AG04450 (cell line): Measurements from ENCODE around the gene SGMS1. TPM values are rescaled to one million over a fixed set of nuclear protein-coding genes. Genes with fewer than 3 reads are reported as not detected.
A peak's percentile ranks its signal among the peaks of the same experiment; 100 is the strongest.
"Not testable (repeated sequence)": the region's sequence is repeated elsewhere in the genome, so short reads cannot be mapped to it uniquely, and the experiment has no call there.

Experiments
- CTCF ChIA-PET: fragments of 300-600, 350-600 bp; formaldehyde crosslinking; extraction: SDS; loops from one replicate; lab custom pipeline; 2022; ENCODE audit warnings: antibody characterized with exemption, inconsistent platforms; lab: Charles Lee
- POLR2A ChIA-PET: fragments of 350-600 bp; formaldehyde crosslinking; extraction: SDS; loops from one replicate; lab custom pipeline; 2021; ENCODE audit warnings: antibody characterized with exemption, inconsistent platforms; lab: Yijun Ruan, JAX
- DNase-seq: peaks from one replicate; pipeline ENCODE4 v3.0.0-alpha.2; 2011; ENCODE audit warnings: low read depth, low spot score
- H3K27ac ChIP-seq: one replicate; pipeline ENCODE4 v1.5.1; 2012; ENCODE audit warnings: low read depth, low read length, control low read depth
- H3K27me3 ChIP-seq: one replicate; pipeline ENCODE4 v1.6.0; 2012; ENCODE audit warnings: low read length; ENCODE audit not compliant: control insufficient read depth, insufficient read depth
- H3K4me3 ChIP-seq: 2 replicates; pipeline ENCODE4 v1.5.1; 2011; ENCODE audit warnings: mild to moderate bottlenecking, low read depth, low read length, control low read depth
- H3K9me3 ChIP-seq: 2 replicates; pipeline ENCODE4 v1.5.1; 2012; ENCODE audit warnings: low read length; ENCODE audit not compliant: control insufficient read depth, insufficient read depth
- CTCF ChIP-seq: IDR thresholded peaks from 2 replicates; pipeline ENCODE4 v1.5.1; 2011; ENCODE audit warnings: low read depth, low read length, control low read depth, inconsistent platforms
- polyA plus RNA-seq: library from polyadenylated mRNA; depleted of rRNA; stranded (reverse); fragments of >200 nt; gene quantifications from 2 replicates; pipeline ENCODE4 v1.2.3, GENCODE V29; 2011

SGMS1 gene
- polyA plus RNA-seq, 1 experiment: 17.7 TPM

DNA sequence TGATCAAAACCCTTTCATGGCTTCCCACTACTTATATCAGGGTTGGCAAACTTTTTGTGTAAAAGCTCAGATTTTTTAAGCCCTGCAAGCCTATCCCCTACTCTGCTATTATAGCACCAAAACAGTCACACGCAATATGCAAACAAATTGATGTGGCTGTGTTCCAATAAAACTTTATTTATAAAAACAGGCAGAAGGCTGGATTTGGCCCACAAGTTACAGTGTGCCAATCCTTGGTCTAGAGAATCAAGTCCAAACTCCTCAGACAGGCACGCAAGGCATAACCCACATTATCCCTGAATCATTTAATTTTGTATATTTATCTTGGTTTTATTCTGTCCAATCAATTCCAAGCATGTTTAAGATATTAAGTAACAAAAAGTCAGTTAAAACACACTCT lies 71.9 kb downstream of the SGMS1 start:
- DNase-seq: no peak
- ChIA-PET CTCF (interaction anchor here (1.2 kb wide), 1 partner anchor 16 kb away, joined by 3 read pairs; no protein-coding TSS in a partner anchor), POLR2A (interaction anchor here (0.7 to 2.0 kb wide), 6 partner anchors 9 to 72 kb away, joined by 3 to 12 read pairs (median 4); no protein-coding TSS in a partner anchor)
- Histone ChIP-seq H3K4me3 (no peak overlapping the region), H3K27me3 (no peaks in the 10 kb centered on the region), H3K27ac (peak overlapping the region; percentile 73), H3K9me3 (no peaks in the 10 kb centered on the region)
- no peak for TF ChIP-seq CTCF

GRCh38 chr10:50550291-50550839 lies 73.4 kb downstream of the SGMS1 start:
- TF ChIP-seq CTCF: no peak
- CTCF ChIA-PET: interaction anchor here (1.2 kb wide), 1 partner anchor 15 kb away, joined by 3 read pairs; no protein-coding TSS in a partner anchor
- no peaks in the 10 kb centered on the region for H3K9me3 ChIP-seq
- H3K27ac ChIP-seq: no peak overlapping the region
- POLR2A ChIA-PET: no interaction called here
- no peak for DNase-seq
- H3K27me3 ChIP-seq: no peaks in the 10 kb centered on the region
- no peak overlapping the region for H3K4me3 ChIP-seq

GRCh38 chr10:50549186-50549585 lies 74.6 kb downstream of the SGMS1 start:
- H3K27me3 ChIP-seq, DNase-seq, CTCF ChIA-PET: not testable (repeated sequence)

DNA sequence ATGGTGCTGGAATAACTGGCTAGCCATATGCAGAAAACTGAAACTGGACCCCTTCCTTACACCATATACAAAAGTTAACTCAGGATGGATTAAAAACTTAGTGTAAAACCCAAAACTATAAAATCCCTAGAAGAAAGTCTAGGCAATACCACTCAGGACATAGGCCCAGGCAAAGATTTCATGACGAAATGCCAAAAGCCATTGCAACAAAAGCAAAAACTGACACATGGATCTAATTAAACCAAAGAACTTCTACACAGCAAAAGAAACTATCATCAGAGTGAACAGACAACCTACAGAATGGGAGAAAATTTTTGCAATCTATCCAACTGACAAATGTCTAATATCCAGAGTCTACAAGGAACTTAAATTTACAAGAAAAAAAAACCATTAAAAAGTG lies 75.3 kb downstream of the SGMS1 start:
- H3K9me3 ChIP-seq, POLR2A ChIA-PET, DNase-seq, H3K27ac ChIP-seq, H3K4me3 ChIP-seq, CTCF ChIA-PET, H3K27me3 ChIP-seq: not testable (repeated sequence)

More at GRCh38 chr10:50549186-50549585, 74.6 kb downstream of the SGMS1 start:
- POLR2A ChIA-PET, H3K4me3 ChIP-seq, H3K27ac ChIP-seq, H3K9me3 ChIP-seq: not testable (repeated sequence)

DNA sequence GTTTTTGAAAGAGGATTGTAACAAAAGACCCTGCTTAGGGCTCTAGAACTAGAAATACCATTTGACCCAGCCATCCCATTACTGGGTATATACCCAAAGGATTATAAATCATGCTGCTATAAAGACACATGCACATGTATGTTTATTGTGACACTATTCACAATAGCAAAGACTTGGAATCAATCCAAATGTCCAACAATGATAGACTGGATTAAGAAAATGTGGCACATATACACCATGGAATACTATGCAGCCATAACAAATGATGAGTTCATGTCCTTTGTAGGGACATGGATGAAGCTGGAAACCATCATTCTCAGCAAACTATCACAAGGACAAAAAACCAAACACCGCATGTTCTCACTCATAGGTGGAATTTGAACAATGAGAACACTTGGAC lies 77.5 kb downstream of the SGMS1 start:
- CTCF ChIA-PET, DNase-seq, H3K27me3 ChIP-seq, POLR2A ChIA-PET, H3K27ac ChIP-seq, H3K4me3 ChIP-seq, H3K9me3 ChIP-seq: not testable (repeated sequence)

DNA sequence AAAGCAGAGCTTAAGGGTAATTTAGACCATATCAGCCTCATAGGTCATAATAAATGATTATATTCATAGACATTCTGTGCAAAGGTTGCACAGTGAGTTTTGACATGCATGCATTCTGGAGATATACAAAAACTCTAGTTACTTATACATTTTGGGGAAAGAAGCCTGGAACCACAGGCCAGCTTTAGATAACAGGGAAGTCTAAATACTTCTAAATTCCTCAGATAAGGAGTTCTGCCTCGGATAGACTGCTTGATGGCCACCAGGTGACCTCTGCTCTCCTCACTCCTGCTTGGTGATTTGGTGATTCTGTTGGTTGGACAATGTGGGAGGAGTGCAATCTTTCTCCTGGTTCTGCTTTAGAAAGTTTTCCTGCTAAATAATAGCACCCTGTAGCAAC lies 77.9 kb downstream of the SGMS1 start:
- H3K9me3 ChIP-seq: no peaks in the 10 kb centered on the region
- no peak for DNase-seq
- TF ChIP-seq CTCF: no peak
- no peak overlapping the region for H3K4me3 ChIP-seq
- POLR2A ChIA-PET: no interaction called here
- H3K27ac ChIP-seq: no peak overlapping the region
- CTCF ChIA-PET: no interaction called here
- no peaks in the 10 kb centered on the region for H3K27me3 ChIP-seq
